A673 (cell line): ENCODE results near the gene ID3. TPM values are rescaled to one million over a fixed set of nuclear protein-coding genes. Genes with fewer than 3 reads are reported as not detected.

Experiments
- BruUV-seq: library from RNA; stranded (reverse); fragments of 400-500 nt; replicated peaks from 2 replicates; lab custom pipeline; 2021; lab: Mats Ljungman, UMichigan
- CTCF ChIA-PET: fragments of 300-600 bp; sonication (Branson Sonifier 250); formaldehyde crosslinking; loops from one replicate; lab custom pipeline; 2022; ENCODE audit warnings: antibody characterized with exemption; lab: Charles Lee
- POLR2A ChIA-PET: fragments of 300-600 bp; sonication (Branson Sonifier 250); formaldehyde crosslinking; loops from one replicate; lab custom pipeline; 2022; ENCODE audit warnings: antibody characterized with exemption; ENCODE audit not compliant: low non-redundant PET; lab: Charles Lee
- DNase-seq: peaks from one replicate; pipeline ENCODE4 v3.0.0-alpha.2; 2015; ENCODE audit warnings: low spot score
- H3K27ac ChIP-seq: fragments of 200-600 bp; sonication (generic); 2 replicates; pipeline ENCODE4 v1.5.1; 2016; ENCODE audit warnings: mixed run types, low read depth, mild to moderate bottlenecking, mixed read lengths, antibody characterized with exemption, low read length; ENCODE audit not compliant: poor library complexity, severe bottlenecking
- H3K27me3 ChIP-seq: fragments of 200-600 bp; sonication (generic); replicated peaks from 2 replicates; pipeline ENCODE4 v1.6.1; 2017; ENCODE audit warnings: mixed run types, low read depth, mild to moderate bottlenecking, mixed read lengths, antibody characterized with exemption, low read length; ENCODE audit not compliant: insufficient read depth, poor library complexity
- H3K36me3 ChIP-seq: fragments of 200-600 bp; sonication (generic); 2 replicates; pipeline ENCODE4 v1.6.1; 2016; ENCODE audit warnings: mixed run types, mild to moderate bottlenecking, mixed read lengths, antibody characterized with exemption, low read length; ENCODE audit not compliant: insufficient read depth, poor library complexity, severe bottlenecking
- H3K4me1 ChIP-seq: fragments of 200-600 bp; sonication (generic); 2 replicates; pipeline ENCODE4 v1.6.1; 2017; ENCODE audit warnings: mixed run types, mild to moderate bottlenecking, mixed read lengths, antibody characterized with exemption, low read length; ENCODE audit not compliant: insufficient read depth, poor library complexity, severe bottlenecking
- H3K4me3 ChIP-seq: fragments of 200-600 bp; sonication (generic); 2 replicates; pipeline ENCODE4 v1.5.1; 2016; ENCODE audit warnings: low read depth, mixed run types, mild to moderate bottlenecking, mixed read lengths, low read length; ENCODE audit not compliant: poor library complexity, severe bottlenecking
- H3K9me3 ChIP-seq: fragments of 200-600 bp; sonication (generic); 2 replicates; pipeline ENCODE4 v1.6.1; 2016; ENCODE audit warnings: mixed run types, low read depth, mild to moderate bottlenecking, mixed read lengths, antibody characterized with exemption, low read length; ENCODE audit not compliant: poor library complexity, severe bottlenecking
- EZH2 ChIP-seq: fragments of 200-600 bp; sonication (generic); IDR thresholded peaks from 2 replicates; pipeline ENCODE4 v1.6.1; 2017; ENCODE audit warnings: borderline replicate concordance, low read depth, mild to moderate bottlenecking, mixed read lengths, antibody characterized with exemption, low read length; ENCODE audit not compliant: poor library complexity, severe bottlenecking
- intact Hi-C: fragments of 100-400 bp; cut with micrococcal nuclease; formaldehyde crosslinking; loops from one replicate; pipeline ENCODE4 v1.10.0; 2022; ENCODE audit not compliant: unreplicated experiment
- total RNA-seq: library from RNA; stranded (reverse); gene quantifications from 2 replicates; pipeline ENCODE4 v1.2.3, GENCODE V29; 2021
- TF ChIP-seq, protein P1 (sequence below): fragments of 300-800, 200-600 bp; sonication (generic); conservative IDR thresholded peaks from 2 replicates; pipeline ENCODE4 v1.5.1; 2017; ENCODE audit warnings: low read depth, mild to moderate bottlenecking, antibody characterized with exemption, low read length, moderate library complexity, mixed read lengths

Gene ID3
- total RNA-seq, 1 experiment from 2014 or later = 140 TPM

DNA sequence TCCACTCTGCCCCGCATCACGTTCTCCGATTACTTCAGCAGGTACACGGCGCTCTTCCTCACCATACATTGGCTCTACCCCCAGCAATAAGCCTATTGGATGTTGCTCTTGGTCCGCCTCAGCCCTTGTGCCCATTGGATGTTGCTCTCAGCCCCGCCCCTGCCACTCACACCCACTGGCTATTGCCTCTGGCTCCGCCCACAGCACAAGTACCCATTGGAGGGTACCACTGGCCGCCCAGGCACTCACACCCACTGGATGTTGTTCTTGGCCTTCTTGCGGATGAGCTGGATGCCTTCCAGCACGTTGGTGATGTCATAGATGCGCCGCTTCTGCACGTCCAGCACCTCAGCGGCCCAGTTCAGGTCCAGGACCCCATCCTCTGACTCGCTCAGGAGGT, 37.7 kb downstream of the ID3 start:
- POLR2A ChIA-PET = no interaction called here
- Histone ChIP-seq H3K9me3 (no peaks in the 10 kb centered on the region), H3K4me3 (no peak overlapping the region), H3K4me1 (peaks cover 25% of the 10 kb centered on the region), H3K27ac (no peak overlapping the region), H3K36me3 (peaks cover 61% of the 10 kb centered on the region), H3K27me3 (no peaks in the 10 kb centered on the region)
- CTCF ChIA-PET = no interaction called here
- no TSS peak for BruUV-seq
- TF ChIP-seq, protein P1, sequence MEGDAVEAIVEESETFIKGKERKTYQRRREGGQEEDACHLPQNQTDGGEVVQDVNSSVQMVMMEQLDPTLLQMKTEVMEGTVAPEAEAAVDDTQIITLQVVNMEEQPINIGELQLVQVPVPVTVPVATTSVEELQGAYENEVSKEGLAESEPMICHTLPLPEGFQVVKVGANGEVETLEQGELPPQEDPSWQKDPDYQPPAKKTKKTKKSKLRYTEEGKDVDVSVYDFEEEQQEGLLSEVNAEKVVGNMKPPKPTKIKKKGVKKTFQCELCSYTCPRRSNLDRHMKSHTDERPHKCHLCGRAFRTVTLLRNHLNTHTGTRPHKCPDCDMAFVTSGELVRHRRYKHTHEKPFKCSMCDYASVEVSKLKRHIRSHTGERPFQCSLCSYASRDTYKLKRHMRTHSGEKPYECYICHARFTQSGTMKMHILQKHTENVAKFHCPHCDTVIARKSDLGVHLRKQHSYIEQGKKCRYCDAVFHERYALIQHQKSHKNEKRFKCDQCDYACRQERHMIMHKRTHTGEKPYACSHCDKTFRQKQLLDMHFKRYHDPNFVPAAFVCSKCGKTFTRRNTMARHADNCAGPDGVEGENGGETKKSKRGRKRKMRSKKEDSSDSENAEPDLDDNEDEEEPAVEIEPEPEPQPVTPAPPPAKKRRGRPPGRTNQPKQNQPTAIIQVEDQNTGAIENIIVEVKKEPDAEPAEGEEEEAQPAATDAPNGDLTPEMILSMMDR = no peak
- no peak for TF ChIP-seq EZH2
- intact Hi-C loops = no loop called here
- DNase-seq = peak; percentile 59

DNA sequence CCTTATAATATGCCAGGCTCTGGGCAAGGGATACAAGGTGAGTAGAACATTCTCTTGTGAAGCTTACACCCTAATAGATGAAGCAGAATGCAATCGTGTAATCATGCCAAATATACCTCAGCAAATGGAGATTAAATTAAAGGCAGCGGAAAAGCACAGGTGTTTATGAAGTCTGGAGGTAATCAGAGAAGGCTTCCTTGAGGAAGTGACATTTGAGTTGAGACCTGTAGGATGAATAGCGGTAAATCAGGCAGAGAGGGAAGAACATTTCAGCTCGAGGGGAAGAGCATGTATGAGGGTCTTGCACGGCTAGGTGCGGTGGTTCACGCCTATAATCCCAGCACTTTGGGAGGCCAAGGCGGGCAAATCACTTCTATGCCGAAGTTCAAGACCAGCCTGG, 41.7 kb downstream of the ID3 start:
- Histone ChIP-seq H3K4me1 (no peaks in the 10 kb centered on the region), H3K27me3 (no peaks in the 10 kb centered on the region), H3K9me3 (no peaks in the 10 kb centered on the region), H3K27ac (no peak overlapping the region), H3K4me3 (no peak overlapping the region), H3K36me3 (peaks cover 87% of the 10 kb centered on the region)
- DNase-seq = no peak
- no TSS peak for BruUV-seq
- intact Hi-C loops = no loop called here
- ChIA-PET POLR2A (no interaction called here), CTCF (no interaction called here)
- TF ChIP-seq, protein P1 = no peak
- no peak for TF ChIP-seq EZH2

DNA sequence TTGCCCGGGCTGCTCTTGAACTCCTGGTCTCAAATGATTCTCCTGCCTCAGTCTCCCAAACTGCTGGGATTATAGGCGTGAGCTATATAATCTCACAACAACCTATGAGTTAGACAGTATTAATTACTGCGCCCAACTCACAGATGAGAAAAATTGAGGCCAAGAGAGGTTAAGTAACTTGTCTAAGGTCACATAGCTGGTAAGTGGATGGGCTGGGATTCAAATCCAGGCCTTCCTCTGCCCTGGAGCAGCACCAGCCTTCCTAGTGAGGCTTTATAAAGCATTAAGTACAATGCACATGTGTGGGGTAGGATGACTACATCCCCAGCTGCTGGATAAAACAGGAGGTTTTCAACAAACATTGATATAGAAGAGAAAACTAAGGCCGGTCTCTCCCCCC, 43.4 kb downstream of the ID3 start:
- Histone ChIP-seq H3K27me3 (no peaks in the 10 kb centered on the region), H3K27ac (no peak overlapping the region), H3K9me3 (no peaks in the 10 kb centered on the region), H3K36me3 (peaks cover 85% of the 10 kb centered on the region), H3K4me3 (no peak overlapping the region), H3K4me1 (no peaks in the 10 kb centered on the region)
- CTCF ChIA-PET = no interaction called here
- TF ChIP-seq, protein P1 = no peak
- TF ChIP-seq EZH2 = no peak
- no TSS peak for BruUV-seq
- intact Hi-C loops = no loop called here
- POLR2A ChIA-PET = no interaction called here
- DNase-seq = no peak
